Activated CD8-positive, alpha-beta memory T cell treated with anti-CD3 and anti-CD28 coated beads for 48 hours (primary cell): ENCODE data around the gene SLC4A2.

ENCODE experiments used
- DNase-seq, 3 experiments: peaks; one replicate each; pipeline ENCODE4 v3.0.0-alpha.2; 2020; ENCODE audit warnings: low read depth in 2 of 3, low spot score in 2 of 3

SLC4A2 gene

DNA sequence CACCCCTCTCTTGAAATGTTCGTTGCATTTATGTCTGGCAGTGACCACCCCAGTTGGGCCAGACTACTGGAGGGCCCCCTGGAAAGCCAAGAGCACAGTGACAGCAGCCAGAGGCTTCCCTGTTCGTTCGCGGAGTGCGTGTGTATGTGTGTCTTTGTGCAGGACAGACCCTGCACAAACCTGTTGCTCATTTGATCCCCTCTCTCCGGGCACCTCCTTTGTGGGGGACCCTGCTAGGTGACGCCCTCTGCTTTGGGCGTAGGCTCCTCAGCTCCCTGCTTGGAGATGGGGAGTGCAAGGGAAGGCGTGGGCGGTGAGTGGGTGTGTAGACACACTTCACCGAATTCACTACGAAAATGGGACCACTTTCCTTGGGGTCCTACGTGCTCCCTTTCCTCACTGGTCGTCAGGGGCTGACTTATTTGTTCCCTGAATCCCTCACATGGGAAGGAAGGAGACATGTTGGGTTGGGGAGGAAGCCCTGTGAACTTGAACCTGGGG is 65.6 kb downstream of the SLC4A2 start:
- no peak for DNase-seq

DNA sequence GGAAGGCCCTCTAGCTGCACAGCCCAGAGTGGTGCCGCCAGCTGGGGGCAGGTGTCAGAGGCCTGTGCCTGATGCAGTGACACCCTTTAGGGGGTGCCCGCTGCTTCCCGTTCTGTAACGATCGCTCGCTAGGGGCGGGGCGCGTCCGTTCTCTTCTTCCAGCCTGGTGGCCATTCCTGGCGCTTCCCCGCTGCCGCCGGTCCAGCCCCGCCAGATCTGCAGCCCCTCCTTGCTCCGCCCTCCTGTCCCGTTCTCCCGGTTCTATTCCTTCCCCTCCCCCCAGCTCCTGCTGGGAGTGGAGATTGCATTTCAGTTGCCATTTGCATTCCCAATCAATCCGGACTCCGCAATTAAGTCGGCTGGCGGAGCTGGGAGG is 66.1 kb downstream of the SLC4A2 start:
- no peak for DNase-seq

DNA sequence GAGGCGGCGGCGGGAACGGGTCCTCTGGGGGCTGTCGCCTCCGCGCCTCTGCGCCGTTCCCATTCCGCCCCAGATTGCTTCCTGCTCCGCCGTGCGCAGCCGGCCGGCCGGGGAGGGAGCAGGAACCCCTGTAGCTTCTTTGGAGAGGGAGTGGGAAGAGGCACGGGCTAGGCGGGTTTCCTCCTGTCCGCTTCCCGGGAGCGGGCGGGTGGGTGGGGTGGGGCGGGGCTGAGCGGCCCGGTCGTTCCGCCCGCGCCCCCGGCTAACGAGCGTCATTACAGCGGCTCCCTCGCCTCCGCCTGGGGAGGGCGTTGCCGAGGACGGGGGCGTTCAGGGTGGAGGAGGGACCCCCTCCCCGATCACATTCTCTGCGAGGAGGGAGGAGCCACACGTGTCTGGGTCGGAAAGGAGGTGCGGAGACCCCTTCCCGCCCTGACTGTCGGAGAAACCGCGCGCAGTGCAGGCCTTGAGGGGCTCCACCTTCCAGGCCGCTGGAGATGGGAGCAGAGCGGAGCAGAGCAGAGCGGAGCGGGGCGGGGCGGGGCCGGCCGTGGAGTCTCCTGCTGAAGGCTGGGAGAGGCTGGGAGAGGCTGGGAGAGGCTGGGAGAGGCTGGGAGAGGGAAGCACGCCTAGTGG is 66.6 kb downstream of the SLC4A2 start:
- DNase-seq: no peak
